Measurements from ENCODE around the gene MYB. TPM values are rescaled to one million over a fixed set of nuclear protein-coding genes. Genes with fewer than 3 reads are reported as not detected.
"Not testable (repeated sequence)": the region's sequence is repeated elsewhere in the genome, so short reads cannot be mapped to it uniquely, and the experiment has no call there.

MYB gene
- total RNA-seq, 4 donors from 2014 or later = 2.6 to 6.9 (median 3.1) TPM

GRCh38 chr6:135147637-135148592 is 33.2 kb upstream of the MYB start:
- WGBS, 2 donors = 71 to 72% methylated on average over 5 of the region's 5 CpGs
- intact Hi-C loops (cut with DNase I) = loop anchor here (10.0 kb wide), 1 partner anchor 277 kb away; no protein-coding TSS in a partner anchor
- TF ChIP-seq, protein P1, sequence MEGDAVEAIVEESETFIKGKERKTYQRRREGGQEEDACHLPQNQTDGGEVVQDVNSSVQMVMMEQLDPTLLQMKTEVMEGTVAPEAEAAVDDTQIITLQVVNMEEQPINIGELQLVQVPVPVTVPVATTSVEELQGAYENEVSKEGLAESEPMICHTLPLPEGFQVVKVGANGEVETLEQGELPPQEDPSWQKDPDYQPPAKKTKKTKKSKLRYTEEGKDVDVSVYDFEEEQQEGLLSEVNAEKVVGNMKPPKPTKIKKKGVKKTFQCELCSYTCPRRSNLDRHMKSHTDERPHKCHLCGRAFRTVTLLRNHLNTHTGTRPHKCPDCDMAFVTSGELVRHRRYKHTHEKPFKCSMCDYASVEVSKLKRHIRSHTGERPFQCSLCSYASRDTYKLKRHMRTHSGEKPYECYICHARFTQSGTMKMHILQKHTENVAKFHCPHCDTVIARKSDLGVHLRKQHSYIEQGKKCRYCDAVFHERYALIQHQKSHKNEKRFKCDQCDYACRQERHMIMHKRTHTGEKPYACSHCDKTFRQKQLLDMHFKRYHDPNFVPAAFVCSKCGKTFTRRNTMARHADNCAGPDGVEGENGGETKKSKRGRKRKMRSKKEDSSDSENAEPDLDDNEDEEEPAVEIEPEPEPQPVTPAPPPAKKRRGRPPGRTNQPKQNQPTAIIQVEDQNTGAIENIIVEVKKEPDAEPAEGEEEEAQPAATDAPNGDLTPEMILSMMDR (IDR thresholded peaks at IDR 0.05) = no peak
- no peaks in the 10 kb centered on the region for H3K27me3 ChIP-seq
- DNase-seq = no peak
- no peaks in the 10 kb centered on the region for H3K4me1 ChIP-seq
- no peak overlapping the region for H3K4me3 ChIP-seq
- H3K27ac ChIP-seq = no peak overlapping the region
- H3K9me3 ChIP-seq = no peaks in the 10 kb centered on the region
- H3K36me3 ChIP-seq = no peaks in the 10 kb centered on the region

GRCh38 chr6:135148889-135149288 is 32.2 kb upstream of the MYB start:
- DNase-seq = no peak
- no peaks in the 10 kb centered on the region for H3K9me3 ChIP-seq
- no peaks in the 10 kb centered on the region for H3K27me3 ChIP-seq
- TF ChIP-seq, protein P1 (IDR thresholded peaks at IDR 0.05) = no peak
- TF ChIP-seq POLR2A (IDR thresholded peaks at IDR 0.05) = no peak
- intact Hi-C loops (cut with DNase I) = loop anchor here (10.0 kb wide), 1 partner anchor 276 kb away; no protein-coding TSS in a partner anchor
- no peaks in the 10 kb centered on the region for H3K4me1 ChIP-seq
- H3K36me3 ChIP-seq = no peaks in the 10 kb centered on the region
- H3K27ac ChIP-seq = no peak overlapping the region
- H3K4me3 ChIP-seq = no peak overlapping the region
- WGBS, 2 donors = 60 to 80% methylated on average over 3 of the region's 3 CpGs

DNA sequence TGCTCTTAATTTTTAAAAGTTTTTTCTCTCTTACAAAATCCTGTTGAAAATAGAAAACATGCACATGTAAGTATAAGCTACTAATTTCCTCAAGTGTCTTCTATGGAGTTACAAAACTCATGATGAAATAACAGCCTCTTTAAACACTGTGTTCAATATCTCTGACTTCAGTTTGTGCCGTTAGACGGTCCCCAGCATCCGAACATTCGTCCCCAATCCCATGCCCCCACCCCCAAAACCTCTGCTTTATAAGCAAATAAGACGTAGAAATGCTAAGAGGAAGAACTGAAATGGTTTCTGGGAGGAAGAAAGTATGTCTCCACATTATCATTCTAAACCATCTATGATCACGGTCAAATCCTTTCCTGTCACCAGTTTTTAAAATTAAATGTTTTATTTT is 31.7 kb upstream of the MYB start:
- H3K9me3 ChIP-seq = no peaks in the 10 kb centered on the region
- TF ChIP-seq, protein P1 (IDR thresholded peaks at IDR 0.05) = no peak
- no peak for TF ChIP-seq POLR2A (IDR thresholded peaks at IDR 0.05)
- no peaks in the 10 kb centered on the region for H3K36me3 ChIP-seq
- H3K27me3 ChIP-seq = no peaks in the 10 kb centered on the region
- intact Hi-C loops (cut with DNase I) = loop anchor here (10.0 kb wide), 1 partner anchor 275 kb away; no protein-coding TSS in a partner anchor
- WGBS, 2 donors = 66 to 75% methylated on average over 6 of the region's 6 CpGs
- DNase-seq = no peak
- H3K27ac ChIP-seq = no peak overlapping the region
- no peak overlapping the region for H3K4me3 ChIP-seq
- no peaks in the 10 kb centered on the region for H3K4me1 ChIP-seq

DNA sequence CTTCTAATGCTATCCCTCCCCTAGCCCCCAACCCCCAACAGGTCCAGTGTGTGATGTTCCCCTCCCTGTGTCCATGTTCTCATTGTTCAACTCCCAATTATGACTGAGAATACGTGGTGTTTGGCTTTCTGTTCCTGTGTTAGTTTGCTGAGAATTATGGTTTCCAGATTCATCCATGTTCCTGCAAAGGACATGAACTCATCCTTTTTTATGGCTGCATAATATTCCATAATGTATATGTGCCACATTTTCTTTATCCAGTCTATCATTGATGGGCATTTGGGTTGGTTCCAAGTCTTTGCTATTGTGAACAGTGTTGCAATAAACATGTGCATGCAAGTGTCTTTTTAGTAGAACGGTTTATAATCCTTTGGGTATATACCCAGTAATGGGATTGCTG is 30.6 kb upstream of the MYB start:
- intact Hi-C loops (cut with DNase I); H3K9me3 ChIP-seq; H3K4me3 ChIP-seq; H3K27me3 ChIP-seq; H3K4me1 ChIP-seq; H3K36me3 ChIP-seq; DNase-seq; H3K27ac ChIP-seq: not testable (repeated sequence)
- WGBS, 2 donors = 54 to 68% methylated on average over 2 of the region's 2 CpGs

- H3K27me3 ChIP-seq; intact Hi-C loops (cut with DNase I); H3K27ac ChIP-seq; H3K9me3 ChIP-seq; H3K4me3 ChIP-seq; H3K4me1 ChIP-seq; H3K36me3 ChIP-seq; DNase-seq: not testable (repeated sequence)
- 81 to 94% methylated on average over 2 of the region's 2 CpGs for WGBS, 2 donors
These were observed 27.0 kb upstream of the MYB start for GRCh38 chr6:135154125-135154524.

DNA sequence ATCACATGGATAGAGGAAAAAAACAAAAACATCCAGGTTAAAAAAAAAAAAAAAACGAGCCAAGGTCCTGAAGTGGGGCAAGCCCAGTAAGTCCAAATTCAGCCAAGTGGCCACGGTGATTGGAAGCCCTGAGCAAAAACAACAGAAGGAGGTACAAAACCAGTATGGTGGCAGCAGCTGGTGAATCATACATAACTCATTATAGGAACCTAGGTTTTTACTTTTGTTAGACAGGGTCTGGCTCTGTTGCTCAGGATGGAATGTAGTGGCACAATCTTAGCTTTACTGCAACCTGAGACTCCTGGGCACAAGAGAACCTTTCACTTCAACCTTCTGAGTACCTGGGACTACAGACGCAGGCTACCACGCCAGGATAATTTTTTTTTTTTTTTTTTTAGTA is 22.7 kb upstream of the MYB start:
- WGBS, 2 donors = 66 to 68% methylated on average over 4 of the region's 4 CpGs
- Histone ChIP-seq H3K4me3 (no peak overlapping the region), H3K27me3 (peaks cover 0 to 5% (median 0%) of the 10 kb centered on the region in 4 donors), H3K36me3 (no peaks in the 10 kb centered on the region), H3K9me3 (no peaks in the 10 kb centered on the region), H3K4me1 (no peaks in the 10 kb centered on the region), H3K27ac (no peak overlapping the region)
- TF ChIP-seq, protein P1 (IDR thresholded peaks at IDR 0.05) = no peak
- no peak for TF ChIP-seq POLR2A (IDR thresholded peaks at IDR 0.05)
- intact Hi-C loops (cut with DNase I) = no loop called here
- DNase-seq = no peak

Data from esophagus squamous epithelium (tissue), 5 donors.